Measurements from ENCODE around the gene DNAJC27.

- TF ChIP-seq CTCF (IDR thresholded peaks at IDR 0.05) = no peak
- no peak for TF ChIP-seq POLR2A (IDR thresholded peaks at IDR 0.05)
Observed at GRCh38 chr2:24920098-24920808, 51.5 kb downstream of the DNAJC27 start, which contains the start of gene ADCY3.

All from testis (tissue), 2 donors.